Measurements from ENCODE around the gene KRTAP4-11. TPM values are rescaled to one million over a fixed set of nuclear protein-coding genes. Genes with fewer than 3 reads are reported as not detected.
A peak's percentile ranks its signal among the peaks of the same experiment; 100 is the strongest.
"Not testable (repeated sequence)": the region's sequence is repeated elsewhere in the genome, so short reads cannot be mapped to it uniquely, and the experiment has no call there.

Gene KRTAP4-11
- total RNA-seq, 1 experiment from 2014 or later: not detected

GRCh38 chr17:41160648-41161047, 42.5 kb upstream of the KRTAP4-11 start, which contains the start of gene KRTAP4-4:
Gene KRTAP4-4 (minus strand): TSS chr17:41160748. CDS start chr17:41160691, 57 bp downstream.
- no peak within 1 kb of the TSS for H3T11ph ChIP-seq (ENCODE audit: low read length)
- H3K27me3 Mint-ChIP-seq (ENCODE audit: low read depth): no peaks in the 10 kb centered on the region
- no peak within 1 kb of the TSS for H3K14ac ChIP-seq (ENCODE audit: insufficient read depth, low read length)
- no peak for TF ChIP-seq CTCF (conservative IDR thresholded peaks at IDR 0.05)
- no peaks in the 10 kb centered on the region for H4K20me1 ChIP-seq (ENCODE audit: control insufficient read depth, insufficient read depth, insufficient read length)
- no peak within 1 kb of the TSS for H4K5ac ChIP-seq (ENCODE audit: insufficient read length, low read depth, low read length)
- H3K23me2 ChIP-seq (ENCODE audit: insufficient read length, low read depth, low read length, poor library complexity, severe bottlenecking): no peaks in the 10 kb centered on the region
- no peak within 1 kb of the TSS for H3K4me2 ChIP-seq (ENCODE audit: insufficient read depth, insufficient read length, low read length)
- H3K56ac ChIP-seq (ENCODE audit: insufficient read length, low read depth, low read length): no peak within 1 kb of the TSS
- no peaks in the 10 kb centered on the region for H3K36me3 Mint-ChIP-seq (ENCODE audit: insufficient read depth in 1 of 3, low read depth in 3 of 3)
- H2AK5ac ChIP-seq (ENCODE audit: insufficient read length, low read length): no peak within 1 kb of the TSS
- H3K27ac Mint-ChIP-seq: no peak within 1 kb of the TSS; a peak in 1 of 7 replicates
- no peak within 1 kb of the TSS for H2BK12ac ChIP-seq (ENCODE audit: insufficient read length, low read depth, low read length)
- no peak within 1 kb of the TSS for H3K4me3 Mint-ChIP-seq
- H3K4me1 Mint-ChIP-seq: peaks cover 0 to 3% of the 10 kb centered on the region in 2 experiments; a peak in 1 of 4 replicates
- H3K9me3 Mint-ChIP-seq: no peaks in the 10 kb centered on the region
- H3K9ac ChIP-seq (ENCODE audit: extremely low read depth, insufficient read length, low read length): no peak within 1 kb of the TSS
- no peak within 1 kb of the TSS for H4K91ac ChIP-seq (ENCODE audit: insufficient read length, low read depth, low read length)
- no peaks in the 10 kb centered on the region for H3K4me1 ChIP-seq (ENCODE audit: insufficient read depth, low read length)
- H2BK15ac ChIP-seq (ENCODE audit: low read depth, low read length): no peak within 1 kb of the TSS
- whole genome bisulfite sequencing (ENCODE audit: extremely low coverage, insufficient read length, low lambda C conversion rate): no CpG with 5 or more reads among the region's 1 CpG
- H3K27me3 ChIP-seq (ENCODE audit: insufficient read depth, low read length): no peaks in the 10 kb centered on the region
- no peak within 1 kb of the TSS for H4K8ac ChIP-seq (replicated peaks; ENCODE audit: insufficient read length, low read depth, low read length)
- H2BK120ac ChIP-seq (ENCODE audit: low read depth, low read length, poor library complexity, severe bottlenecking): no peak within 1 kb of the TSS
- no peaks in the 10 kb centered on the region for H3K79me2 ChIP-seq (ENCODE audit: insufficient read depth, low read length)
- no peak within 1 kb of the TSS for H2AFZ ChIP-seq (ENCODE audit: low read length)
- no peaks in the 10 kb centered on the region for H3K79me1 ChIP-seq (ENCODE audit: insufficient read depth, low read depth, low read length, poor library complexity, severe bottlenecking)
- H3K23ac ChIP-seq (ENCODE audit: insufficient read length, low read depth, low read length): no peak within 1 kb of the TSS
- no peak within 1 kb of the TSS for H3K27ac ChIP-seq (ENCODE audit: insufficient read length, low read depth, low read length)
- H3K18ac ChIP-seq (ENCODE audit: insufficient read length, low read depth, low read length): peak within 1 kb of the TSS; percentile 24
- H3K4ac ChIP-seq (ENCODE audit: low read depth, low read length): no peak within 1 kb of the TSS
- no peak within 1 kb of the TSS for H2BK20ac ChIP-seq (ENCODE audit: low read depth, low read length, poor library complexity, severe bottlenecking)
- H3K9me3 ChIP-seq (ENCODE audit: control insufficient read depth, low read depth, low read length): no peaks in the 10 kb centered on the region
- no peak within 1 kb of the TSS for H2BK5ac ChIP-seq (ENCODE audit: insufficient read length, low read length)
- no peak for DNase-seq

- H2BK20ac ChIP-seq (ENCODE audit: low read depth, low read length, poor library complexity, severe bottlenecking); H2AK5ac ChIP-seq (ENCODE audit: insufficient read length, low read length); H3K4me1 ChIP-seq (ENCODE audit: insufficient read depth, low read length); H3K79me1 ChIP-seq (ENCODE audit: insufficient read depth, low read depth, low read length, poor library complexity, severe bottlenecking); H3K4me1 Mint-ChIP-seq; H3K4me2 ChIP-seq (ENCODE audit: insufficient read depth, insufficient read length, low read length); H3K18ac ChIP-seq (ENCODE audit: insufficient read length, low read depth, low read length); H4K20me1 ChIP-seq (ENCODE audit: control insufficient read depth, insufficient read depth, insufficient read length); H3K23me2 ChIP-seq (ENCODE audit: insufficient read length, low read depth, low read length, poor library complexity, severe bottlenecking); H2BK5ac ChIP-seq (ENCODE audit: insufficient read length, low read length); H3K23ac ChIP-seq (ENCODE audit: insufficient read length, low read depth, low read length); H3K14ac ChIP-seq (ENCODE audit: insufficient read depth, low read length); H3T11ph ChIP-seq (ENCODE audit: low read length); H3K36me3 Mint-ChIP-seq (ENCODE audit: insufficient read depth in 1 of 3, low read depth in 3 of 3); H4K91ac ChIP-seq (ENCODE audit: insufficient read length, low read depth, low read length); H4K5ac ChIP-seq (ENCODE audit: insufficient read length, low read depth, low read length); DNase-seq; H3K9me3 Mint-ChIP-seq; H3K4ac ChIP-seq (ENCODE audit: low read depth, low read length); H3K27ac Mint-ChIP-seq; H3K4me3 Mint-ChIP-seq; H3K27me3 ChIP-seq (ENCODE audit: insufficient read depth, low read length); H3K56ac ChIP-seq (ENCODE audit: insufficient read length, low read depth, low read length); H3K9me3 ChIP-seq (ENCODE audit: control insufficient read depth, low read depth, low read length); H3K27me3 Mint-ChIP-seq (ENCODE audit: low read depth); H2AFZ ChIP-seq (ENCODE audit: low read length); H3K79me2 ChIP-seq (ENCODE audit: insufficient read depth, low read length); H3K27ac ChIP-seq (ENCODE audit: insufficient read length, low read depth, low read length); H2BK15ac ChIP-seq (ENCODE audit: low read depth, low read length); H2BK12ac ChIP-seq (ENCODE audit: insufficient read length, low read depth, low read length); H4K8ac ChIP-seq (replicated peaks; ENCODE audit: insufficient read length, low read depth, low read length); H3K9ac ChIP-seq (ENCODE audit: extremely low read depth, insufficient read length, low read length); H2BK120ac ChIP-seq (ENCODE audit: low read depth, low read length, poor library complexity, severe bottlenecking): not testable (repeated sequence)
- no CpG with 5 or more reads among the region's 3 CpGs for WGBS (ENCODE audit: extremely low coverage, insufficient read length, low lambda C conversion rate)
These were observed 42.0 kb upstream of the KRTAP4-11 start for GRCh38 chr17:41160190-41160589.

Data from H9 (cell line).